Caco-2 (cell line): Measurements from ENCODE around the gene EPSTI1. TPM values are rescaled to one million over a fixed set of nuclear protein-coding genes. Genes with fewer than 3 reads are reported as not detected.

Source experiments
- BruUV-seq: library from RNA; stranded (reverse); fragments of 400-500 nt; replicated peaks from 2 replicates; lab custom pipeline; 2021; lab: Mats Ljungman, UMichigan
- CTCF ChIA-PET: fragments of 300-600 bp; sonication (Branson Sonifier 250); formaldehyde crosslinking; loops from one replicate; lab custom pipeline; 2022; ENCODE audit warnings: antibody characterized with exemption; lab: Charles Lee
- POLR2A ChIA-PET: fragments of 300-600 bp; sonication (Branson Sonifier 250); formaldehyde crosslinking; loops from one replicate; lab custom pipeline; 2022; ENCODE audit warnings: antibody characterized with exemption; lab: Charles Lee
- DNase-seq, 2 experiments: peaks; one replicate each; pipeline versions ENCODE4 v3.0.0 to v3.0.0-alpha.2; 2020 to 2022
- H3K27me3 ChIP-seq: replicated peaks from 2 replicates; pipeline ENCODE4 v1.6.0; 2011; ENCODE audit warnings: low read length; ENCODE audit not compliant: control insufficient read depth, insufficient read depth
- H3K36me3 ChIP-seq: 2 replicates; pipeline ENCODE4 v1.5.1; 2011; ENCODE audit warnings: low read length; ENCODE audit not compliant: control insufficient read depth, insufficient read depth
- H3K4me1 ChIP-seq: fragments of 250-450 bp; sonication (Bioruptor Pico); 2 replicates; pipeline ENCODE4 v1.5.1; 2020; ENCODE audit warnings: mild to moderate bottlenecking
- H3K4me3 ChIP-seq: 2 replicates; pipeline ENCODE4 v1.5.1; 2011; ENCODE audit warnings: low read depth, mild to moderate bottlenecking, control low read depth, low read length
- H3K9me3 ChIP-seq: fragments of 250-450 bp; sonication (Bioruptor Pico); 2 replicates; pipeline ENCODE4 v1.5.1; 2020; ENCODE audit warnings: mild to moderate bottlenecking, moderate library complexity
- H3K27ac Mint-ChIP-seq: one replicate; pipeline ENCODE4 v1.8.0; 2022; ENCODE audit warnings: mixed read lengths; ENCODE audit not compliant: unreplicated experiment
- H3K27me3 Mint-ChIP-seq: one replicate; pipeline ENCODE4 v1.8.0; 2022; ENCODE audit warnings: mixed read lengths; ENCODE audit not compliant: insufficient read depth, unreplicated experiment
- H3K36me3 Mint-ChIP-seq: one replicate; pipeline ENCODE4 v1.8.0; 2022; ENCODE audit warnings: mild to moderate bottlenecking, mixed read lengths; ENCODE audit not compliant: insufficient read depth, unreplicated experiment
- H3K4me1 Mint-ChIP-seq: one replicate; pipeline ENCODE4 v1.8.0; 2022; ENCODE audit warnings: low read depth, mixed read lengths; ENCODE audit not compliant: unreplicated experiment
- H3K4me3 Mint-ChIP-seq: one replicate; pipeline ENCODE4 v1.8.0; 2022; ENCODE audit warnings: mild to moderate bottlenecking, moderate library complexity, mixed read lengths; ENCODE audit not compliant: unreplicated experiment
- H3K9me3 Mint-ChIP-seq: one replicate; pipeline ENCODE4 v1.8.0; 2022; ENCODE audit warnings: mixed read lengths; ENCODE audit not compliant: unreplicated experiment
- intact Hi-C: fragments of 100-400 bp; cut with micrococcal nuclease; formaldehyde crosslinking; loops from one replicate; pipeline ENCODE4 v1.10.0; 2022; ENCODE audit not compliant: unreplicated experiment
- total RNA-seq: library from RNA; stranded (reverse); gene quantifications from 2 replicates; pipeline ENCODE4 v1.2.3, GENCODE V29; 2022
- TF ChIP-seq, protein P1 (sequence below), 2 experiments: fragments of 200-600 bp in 1 of 2; IDR thresholded peaks; 1 replicate in 1 of 2; 2 replicates in 1 of 2; pipeline versions ENCODE4 v1.5.1 to v1.8.0; 2011 to 2022; ENCODE audit warnings: antibody characterized with exemption in 1 of 2, control low read depth in 1 of 2, inconsistent platforms in 1 of 2, low read depth in 1 of 2, low read length in 1 of 2, mild to moderate bottlenecking in 1 of 2, moderate library complexity in 1 of 2; ENCODE audit not compliant: insufficient read depth in 1 of 2, severe bottlenecking in 1 of 2, unreplicated experiment in 1 of 2

The EPSTI1 gene
- total RNA-seq, 1 experiment from 2014 or later = 86.5 TPM

DNA sequence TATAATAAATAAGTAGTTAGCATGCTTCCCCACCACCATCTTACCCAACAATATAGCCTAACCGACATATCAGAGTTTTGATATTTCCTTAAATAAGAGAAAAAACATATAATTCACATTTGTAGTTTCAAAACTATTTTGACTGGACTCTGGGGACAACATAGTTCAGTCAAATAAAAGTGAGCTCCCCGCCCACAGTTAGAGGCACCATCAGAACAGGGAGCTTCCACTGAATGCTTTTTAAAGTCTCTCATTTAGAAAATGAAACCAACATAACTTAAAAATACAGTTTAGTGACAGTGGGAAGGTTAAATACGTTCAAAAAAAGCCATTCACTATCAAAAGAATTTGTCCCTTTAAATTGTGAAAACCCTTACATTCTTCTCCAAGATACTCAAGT is 92.8 kb downstream of the EPSTI1 start:
- Mint-ChIP-seq H3K27me3 (no peaks in the 10 kb centered on the region), H3K4me3 (no peak overlapping the region), H3K27ac (no peak overlapping the region), H3K36me3 (peaks cover 26% of the 10 kb centered on the region), H3K9me3 (no peaks in the 10 kb centered on the region), H3K4me1 (peaks cover 5% of the 10 kb centered on the region)
- intact Hi-C loops = no loop called here
- Histone ChIP-seq H3K9me3 (no peaks in the 10 kb centered on the region), H3K4me3 (no peak overlapping the region), H3K4me1 (peaks cover 5% of the 10 kb centered on the region), H3K27me3 (no peaks in the 10 kb centered on the region; the same call in 1 of the 2 replicates), H3K36me3 (no peaks in the 10 kb centered on the region)
- TF ChIP-seq, protein P1, sequence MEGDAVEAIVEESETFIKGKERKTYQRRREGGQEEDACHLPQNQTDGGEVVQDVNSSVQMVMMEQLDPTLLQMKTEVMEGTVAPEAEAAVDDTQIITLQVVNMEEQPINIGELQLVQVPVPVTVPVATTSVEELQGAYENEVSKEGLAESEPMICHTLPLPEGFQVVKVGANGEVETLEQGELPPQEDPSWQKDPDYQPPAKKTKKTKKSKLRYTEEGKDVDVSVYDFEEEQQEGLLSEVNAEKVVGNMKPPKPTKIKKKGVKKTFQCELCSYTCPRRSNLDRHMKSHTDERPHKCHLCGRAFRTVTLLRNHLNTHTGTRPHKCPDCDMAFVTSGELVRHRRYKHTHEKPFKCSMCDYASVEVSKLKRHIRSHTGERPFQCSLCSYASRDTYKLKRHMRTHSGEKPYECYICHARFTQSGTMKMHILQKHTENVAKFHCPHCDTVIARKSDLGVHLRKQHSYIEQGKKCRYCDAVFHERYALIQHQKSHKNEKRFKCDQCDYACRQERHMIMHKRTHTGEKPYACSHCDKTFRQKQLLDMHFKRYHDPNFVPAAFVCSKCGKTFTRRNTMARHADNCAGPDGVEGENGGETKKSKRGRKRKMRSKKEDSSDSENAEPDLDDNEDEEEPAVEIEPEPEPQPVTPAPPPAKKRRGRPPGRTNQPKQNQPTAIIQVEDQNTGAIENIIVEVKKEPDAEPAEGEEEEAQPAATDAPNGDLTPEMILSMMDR (IDR thresholded peaks at IDR 0.05; ENCODE audit: insufficient read depth in 1 of 2, low read depth in 1 of 2, low read length in 1 of 2, severe bottlenecking in 1 of 2, unreplicated experiment in 1 of 2) = no peak
- ChIA-PET CTCF (no interaction called here), POLR2A (no interaction called here)
- no TSS peak for BruUV-seq
- no peak for DNase-seq

DNA sequence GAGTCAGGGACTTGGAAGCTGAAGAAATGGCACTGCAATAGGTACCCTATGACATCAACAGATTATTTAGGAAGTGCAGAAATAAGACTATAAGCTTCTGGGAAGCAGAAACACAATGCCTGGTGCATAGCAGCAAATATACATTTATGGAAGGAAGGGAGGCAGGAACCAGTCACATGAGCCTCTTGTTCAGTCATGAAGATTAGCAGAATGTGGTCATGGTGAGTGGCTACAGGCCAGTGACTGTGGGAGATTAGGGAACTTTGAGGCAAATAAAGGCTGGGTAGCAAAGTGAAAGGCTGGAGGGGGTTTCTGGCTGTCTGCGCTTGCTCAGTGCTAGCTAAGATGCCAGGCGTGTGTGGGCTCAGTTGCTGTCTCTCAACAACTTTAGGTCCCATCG is 96.3 kb downstream of the EPSTI1 start:
- H3K27me3 Mint-ChIP-seq = no peaks in the 10 kb centered on the region
- peaks cover 5% of the 10 kb centered on the region for H3K4me1 Mint-ChIP-seq
- Histone ChIP-seq H3K4me3 (no peak overlapping the region), H3K27me3 (no peaks in the 10 kb centered on the region; the same call in 1 of the 2 replicates), H3K4me1 (peaks cover 21% of the 10 kb centered on the region), H3K9me3 (no peaks in the 10 kb centered on the region), H3K36me3 (no peaks in the 10 kb centered on the region)
- no peak overlapping the region for H3K4me3 Mint-ChIP-seq
- ChIA-PET CTCF (no interaction called here), POLR2A (no interaction called here)
- intact Hi-C loops = no loop called here
- TF ChIP-seq, protein P1 (IDR thresholded peaks at IDR 0.05; ENCODE audit: insufficient read depth in 1 of 2, low read depth in 1 of 2, low read length in 1 of 2, severe bottlenecking in 1 of 2, unreplicated experiment in 1 of 2) = no peak
- peaks cover 19% of the 10 kb centered on the region for H3K36me3 Mint-ChIP-seq
- no peaks in the 10 kb centered on the region for H3K9me3 Mint-ChIP-seq
- H3K27ac Mint-ChIP-seq = no peak overlapping the region
- no TSS peak for BruUV-seq
- DNase-seq = no peak

DNA sequence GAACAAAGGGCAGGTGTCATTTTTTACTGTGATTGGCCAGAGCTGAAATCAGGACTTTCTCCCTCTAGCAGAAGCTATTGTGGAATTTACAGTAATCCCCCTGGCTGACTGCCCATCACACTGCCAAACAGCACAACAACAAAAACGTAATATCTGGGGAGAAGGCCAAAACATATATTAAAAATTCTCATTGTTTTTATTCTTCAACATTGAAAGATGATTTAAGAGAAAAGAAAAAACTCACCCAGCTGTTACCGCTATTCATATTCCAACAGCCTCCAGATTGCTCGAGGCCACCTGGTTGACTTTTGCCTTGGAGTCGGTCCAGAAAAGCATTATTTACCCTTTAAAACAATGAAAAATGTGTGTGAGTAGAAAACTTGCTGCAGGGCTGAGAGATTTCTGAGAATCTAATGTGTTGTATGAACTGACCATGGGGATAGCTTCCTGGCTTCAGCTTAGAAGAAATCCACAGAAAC is 97.2 kb downstream of the EPSTI1 start:
- H3K36me3 ChIP-seq = no peaks in the 10 kb centered on the region
- no TSS peak for BruUV-seq
- peaks cover 19% of the 10 kb centered on the region for H3K36me3 Mint-ChIP-seq
- H3K9me3 Mint-ChIP-seq = no peaks in the 10 kb centered on the region
- no peaks in the 10 kb centered on the region; the same call in 1 of the 2 replicates for H3K27me3 ChIP-seq
- POLR2A ChIA-PET = no interaction called here
- TF ChIP-seq, protein P1 (IDR thresholded peaks at IDR 0.05; ENCODE audit: insufficient read depth in 1 of 2, low read depth in 1 of 2, low read length in 1 of 2, severe bottlenecking in 1 of 2, unreplicated experiment in 1 of 2) = no peak
- H3K4me1 Mint-ChIP-seq = peaks cover 5% of the 10 kb centered on the region
- H3K4me1 ChIP-seq = peaks cover 21% of the 10 kb centered on the region
- intact Hi-C loops = no loop called here
- H3K9me3 ChIP-seq = no peaks in the 10 kb centered on the region
- CTCF ChIA-PET = no interaction called here
- H3K4me3 Mint-ChIP-seq = no peak overlapping the region
- no peak overlapping the region for H3K4me3 ChIP-seq
- no peak for DNase-seq
- H3K27me3 Mint-ChIP-seq = no peaks in the 10 kb centered on the region
- H3K27ac Mint-ChIP-seq = no peak overlapping the region
